ENCODE measurements around the gene YY1.

YY1 gene

GRCh38 chr14:100212476-100213333 lies 26.2 kb upstream of the YY1 start:
- TF ChIP-seq CTCF (IDR thresholded peaks at IDR 0.05; ENCODE audit: low read depth, low read length) (no peak), POLR2A (IDR thresholded peaks at IDR 0.05; ENCODE audit: extremely low read depth, insufficient read length) (no peak), MAX (IDR thresholded peaks at IDR 0.05; ENCODE audit: low read depth, low read length) (no peak), MYC (IDR thresholded peaks at IDR 0.05; ENCODE audit: low read depth, low read length) (no peak)
- H3K4me3 ChIP-seq (ENCODE audit: low read depth, low read length), result peak overlapping the region; percentile 69
- peak; percentile 21 for DNase-seq (ENCODE audit: low read depth)

GRCh38 chr14:100213587-100213955 lies 25.4 kb upstream of the YY1 start:
- TF ChIP-seq CTCF (IDR thresholded peaks at IDR 0.05; ENCODE audit: low read depth, low read length) (no peak), POLR2A (IDR thresholded peaks at IDR 0.05; ENCODE audit: extremely low read depth, insufficient read length) (no peak), MYC (IDR thresholded peaks at IDR 0.05; ENCODE audit: low read depth, low read length) (no peak), MAX (IDR thresholded peaks at IDR 0.05; ENCODE audit: low read depth, low read length) (no peak)
- no peak for DNase-seq (ENCODE audit: low read depth)
- H3K4me3 ChIP-seq (ENCODE audit: low read depth, low read length), result peak overlapping the region; percentile 69

DNA sequence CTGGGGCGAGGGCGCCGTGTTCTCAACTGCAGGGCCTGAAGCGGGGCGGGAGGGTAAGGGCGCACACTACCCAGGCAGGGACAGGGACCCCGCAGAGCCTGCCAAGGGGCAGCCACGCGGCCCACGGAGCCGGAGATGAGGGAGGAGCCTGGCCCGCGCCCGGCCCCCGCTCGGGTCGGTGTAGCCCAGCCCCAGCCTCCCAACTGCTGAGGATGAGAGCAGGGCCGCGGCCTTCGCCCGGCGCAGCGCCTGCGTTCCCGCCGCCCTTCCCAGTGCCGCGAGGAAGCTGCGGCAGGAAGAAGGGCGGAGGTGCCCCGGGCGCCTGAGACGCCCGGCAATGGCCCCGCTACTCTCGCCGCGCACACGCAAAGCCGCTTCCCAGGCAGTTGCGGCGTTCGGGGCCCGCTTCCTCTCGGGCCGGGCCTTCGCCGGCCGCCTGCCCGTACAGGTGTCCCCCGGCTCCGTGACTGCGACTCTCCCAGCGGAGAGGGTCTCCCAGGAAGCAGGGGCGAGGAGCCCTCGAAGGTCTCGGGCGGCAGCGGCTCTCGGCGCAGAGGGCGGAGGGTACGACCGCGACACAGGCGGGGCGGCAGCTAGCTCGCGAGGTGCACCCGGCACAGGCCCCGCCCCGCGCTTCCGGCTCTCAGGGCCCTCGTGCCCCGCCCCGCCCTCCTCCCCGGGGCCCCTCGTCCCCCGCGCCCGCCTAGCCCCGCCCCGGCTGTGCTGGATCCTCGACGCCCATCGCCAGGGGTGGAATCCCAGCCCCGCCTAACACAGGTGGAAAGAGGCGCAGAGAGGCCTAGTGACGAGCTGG lies 24.8 kb upstream of the YY1 start:
- TF ChIP-seq POLR2A (IDR thresholded peaks at IDR 0.05; ENCODE audit: extremely low read depth, insufficient read length) (peak; percentile 95), MYC (IDR thresholded peaks at IDR 0.05; ENCODE audit: low read depth, low read length) (peak; percentile 71), CTCF (IDR thresholded peaks at IDR 0.05; ENCODE audit: low read depth, low read length) (no peak), MAX (IDR thresholded peaks at IDR 0.05; ENCODE audit: low read depth, low read length) (peak; percentile 47)
- H3K4me3 ChIP-seq (ENCODE audit: low read depth, low read length), result peak overlapping the region; percentile 69
- peak; percentile 92 for DNase-seq (ENCODE audit: low read depth)

DNA sequence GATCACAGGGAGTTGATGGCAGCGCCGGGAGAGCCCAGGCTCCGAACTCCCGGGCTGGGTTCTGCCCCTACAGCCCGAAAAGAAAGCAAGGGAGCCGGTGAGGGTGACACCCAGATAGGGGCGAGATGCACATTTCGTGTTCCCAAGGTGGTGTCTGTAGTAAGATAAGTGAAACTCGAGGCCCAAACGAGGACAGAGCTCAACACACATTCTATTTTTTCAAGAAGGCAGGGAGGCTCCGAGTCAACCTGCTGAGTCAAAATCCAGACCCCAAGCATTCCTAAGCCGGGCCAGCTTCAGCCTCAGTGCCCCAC lies 24.2 kb upstream of the YY1 start:
- H3K4me3 ChIP-seq (ENCODE audit: low read depth, low read length), result no peak overlapping the region
- no peak for DNase-seq (ENCODE audit: low read depth)
- TF ChIP-seq POLR2A (IDR thresholded peaks at IDR 0.05; ENCODE audit: extremely low read depth, insufficient read length) (no peak), CTCF (IDR thresholded peaks at IDR 0.05; ENCODE audit: low read depth, low read length) (no peak), MYC (IDR thresholded peaks at IDR 0.05; ENCODE audit: low read depth, low read length) (no peak), MAX (IDR thresholded peaks at IDR 0.05; ENCODE audit: low read depth, low read length) (no peak)

GRCh38 chr14:100215330-100215885 lies 23.5 kb upstream of the YY1 start:
- no peak for DNase-seq (ENCODE audit: low read depth)
- no peak overlapping the region for H3K4me3 ChIP-seq (ENCODE audit: low read depth, low read length)
- TF ChIP-seq MYC (IDR thresholded peaks at IDR 0.05; ENCODE audit: low read depth, low read length) (no peak), POLR2A (IDR thresholded peaks at IDR 0.05; ENCODE audit: extremely low read depth, insufficient read length) (no peak), MAX (IDR thresholded peaks at IDR 0.05; ENCODE audit: low read depth, low read length) (no peak), CTCF (IDR thresholded peaks at IDR 0.05; ENCODE audit: low read depth, low read length) (no peak)
